HG03060 (cell line): ENCODE measurements around the gene PPP2R5E.

Experiments used
- ATAC-seq: cut with Tn5 transposase; IDR thresholded peaks from one replicate; pipeline ENCODE4 v1.9.1; 2021; ENCODE audit warnings: low read depth, moderate number of reproducible peaks; ENCODE audit not compliant: unreplicated experiment

Gene PPP2R5E

DNA sequence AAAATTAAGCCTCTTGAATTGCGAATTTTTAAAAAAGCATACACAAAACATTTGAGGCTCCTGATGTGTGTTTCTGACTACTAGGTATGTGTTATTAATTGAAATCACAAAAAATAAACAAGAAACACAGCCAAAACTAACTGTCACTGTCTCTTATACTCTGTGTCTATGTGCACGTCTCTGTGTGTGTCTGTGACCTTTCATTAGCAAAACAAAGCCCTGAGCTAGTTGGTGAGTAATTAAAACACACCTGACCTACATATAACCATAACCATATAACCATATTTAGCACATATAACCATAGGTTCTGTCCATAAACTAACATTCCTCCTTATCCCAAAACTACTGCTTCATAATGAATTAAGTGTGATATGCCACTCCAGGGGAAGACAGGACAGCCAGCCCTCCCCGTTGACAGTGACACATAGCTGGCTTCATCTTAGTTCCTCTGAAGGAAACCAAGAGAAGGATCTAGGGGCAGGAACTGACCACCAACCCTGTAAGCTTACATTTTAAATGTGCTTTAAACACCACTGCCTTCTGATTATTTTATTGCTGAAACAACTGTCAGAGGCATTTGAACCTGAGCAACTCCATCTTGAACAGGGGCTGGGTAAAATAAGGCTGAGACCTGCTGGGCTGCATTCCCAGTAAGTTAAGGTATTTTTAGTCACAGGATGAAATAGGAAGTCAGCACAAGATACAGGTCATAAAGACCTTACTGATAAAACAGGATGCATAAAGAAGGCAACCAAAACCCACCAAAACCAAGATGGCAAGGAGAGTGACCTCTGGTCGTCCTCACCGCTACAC lies 106.7 kb downstream of the PPP2R5E start:
- ATAC-seq: no peak

DNA sequence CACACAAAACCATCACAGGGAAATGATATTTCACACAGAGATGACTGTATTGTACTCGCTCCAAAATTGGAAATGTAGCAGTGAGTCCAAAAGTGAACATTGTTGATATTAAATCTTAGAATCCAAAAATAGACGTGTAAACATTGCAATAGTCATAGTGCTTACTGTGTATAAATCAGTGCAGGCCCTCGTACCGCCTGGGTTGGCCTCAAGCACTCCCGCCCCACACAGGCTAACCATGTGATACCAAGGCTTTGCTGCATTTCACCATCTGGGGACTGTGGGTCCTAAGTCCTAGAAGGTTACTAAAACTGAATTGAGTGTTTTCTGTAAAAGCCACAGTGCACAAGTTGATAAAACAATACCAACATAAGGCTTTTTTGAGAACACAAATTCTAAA lies 107.3 kb downstream of the PPP2R5E start:
- ATAC-seq: no peak

DNA sequence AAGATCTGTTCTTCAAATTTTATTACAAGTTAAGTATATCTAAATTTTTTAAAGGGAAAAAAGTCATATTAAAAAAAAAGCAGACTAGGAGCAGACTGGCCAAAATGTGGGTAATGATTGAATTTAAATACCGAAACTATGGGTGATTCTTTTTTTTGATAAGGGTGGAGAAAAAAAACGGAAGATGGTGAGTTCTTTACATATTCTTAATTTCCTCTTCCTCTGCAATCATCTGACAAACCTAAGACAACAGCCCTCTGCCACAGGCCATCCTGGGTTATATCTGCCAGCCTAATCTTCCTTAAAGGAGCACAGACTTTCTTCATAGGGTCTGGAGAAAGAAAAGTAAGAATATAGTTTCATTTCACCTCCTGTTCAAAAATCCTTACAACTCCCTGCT lies 108.0 kb downstream of the PPP2R5E start:
- no peak for ATAC-seq

DNA sequence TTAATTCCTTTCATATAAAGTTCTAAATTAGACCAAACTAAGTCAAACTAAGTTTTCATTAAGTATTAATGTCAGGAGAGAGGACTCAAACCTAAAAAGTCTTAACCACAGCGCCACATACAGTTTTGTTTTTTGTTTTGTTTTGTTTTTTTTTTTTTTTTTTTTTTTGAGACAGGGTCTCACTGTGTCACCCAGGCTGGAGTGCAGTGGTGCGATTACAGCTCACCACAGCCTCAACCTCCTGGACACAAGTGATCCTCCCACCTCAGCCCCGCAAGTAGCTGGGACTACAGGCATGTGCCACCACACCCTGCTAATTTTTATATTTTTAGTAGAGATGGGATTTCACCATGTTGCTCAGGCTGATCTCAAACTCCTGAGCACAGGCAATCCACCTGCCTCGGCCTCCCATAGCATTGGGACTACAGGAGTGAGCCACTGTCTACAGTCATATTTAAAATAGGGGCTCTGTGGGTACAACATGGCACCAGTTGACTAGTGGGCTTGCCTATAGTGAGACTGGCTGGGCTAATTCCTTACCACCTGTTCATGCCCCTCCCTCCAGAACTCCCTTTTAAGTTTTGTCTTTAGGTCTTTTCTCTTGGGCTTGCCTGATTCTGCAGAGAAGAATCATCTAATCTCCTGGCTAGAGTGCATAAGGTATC lies 110.2 kb downstream of the PPP2R5E start:
- no peak for ATAC-seq

DNA sequence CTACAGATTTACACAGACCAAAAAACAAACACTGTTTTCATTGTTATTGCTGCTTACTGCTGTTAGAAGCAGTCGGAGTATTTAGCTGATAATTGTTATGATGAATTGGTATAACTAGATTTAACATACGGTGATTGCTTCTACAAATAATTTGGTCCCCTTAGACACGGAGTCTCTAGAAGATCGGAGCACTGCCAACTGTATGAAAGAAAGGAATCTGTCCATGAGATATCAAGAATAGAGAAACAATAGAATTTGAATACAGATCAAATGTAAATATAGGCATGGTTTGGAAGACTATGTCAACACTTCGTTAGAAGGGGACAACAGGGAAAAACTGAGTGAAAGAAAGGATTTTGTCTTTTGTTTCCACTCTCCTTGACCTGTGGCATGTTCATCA lies 110.9 kb downstream of the PPP2R5E start:
- no peak for ATAC-seq

DNA sequence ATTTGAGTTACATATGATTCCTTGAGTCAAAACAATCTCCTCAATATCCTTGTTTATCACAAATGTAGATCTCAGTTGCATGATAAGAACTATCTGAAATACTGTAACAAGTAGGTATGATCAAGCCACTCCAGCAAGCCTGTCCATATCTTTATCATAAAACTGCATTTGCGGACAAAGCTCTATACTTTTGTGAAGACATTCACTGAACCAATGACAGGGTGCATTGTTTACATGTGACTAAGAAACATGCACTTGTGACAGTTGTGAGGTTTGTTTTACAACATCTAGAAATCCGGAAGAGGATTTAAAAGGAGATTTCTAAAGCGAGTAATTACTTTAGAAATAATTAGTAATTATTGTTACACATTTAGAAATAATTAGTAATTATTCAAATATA lies 111.7 kb downstream of the PPP2R5E start:
- no peak for ATAC-seq

DNA sequence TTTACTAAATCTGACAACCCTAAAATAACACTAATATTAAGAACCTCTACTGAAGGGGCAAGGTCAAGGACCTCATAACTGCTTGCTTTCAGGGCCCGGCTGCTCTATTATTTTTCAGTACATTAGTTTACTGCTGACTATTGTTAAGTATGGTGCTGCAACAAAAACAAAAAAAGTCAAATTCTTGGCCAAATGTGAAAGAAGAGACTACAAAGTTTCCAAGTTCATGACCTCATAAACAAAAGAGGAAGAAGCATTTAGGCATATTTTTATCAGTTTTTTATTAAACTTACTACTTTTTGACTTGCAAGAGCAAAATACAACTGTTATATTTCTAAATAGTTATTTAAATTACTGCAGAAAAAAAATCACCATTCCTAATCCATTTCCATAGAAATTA lies 114.7 kb downstream of the PPP2R5E start:
- no peak for ATAC-seq

DNA sequence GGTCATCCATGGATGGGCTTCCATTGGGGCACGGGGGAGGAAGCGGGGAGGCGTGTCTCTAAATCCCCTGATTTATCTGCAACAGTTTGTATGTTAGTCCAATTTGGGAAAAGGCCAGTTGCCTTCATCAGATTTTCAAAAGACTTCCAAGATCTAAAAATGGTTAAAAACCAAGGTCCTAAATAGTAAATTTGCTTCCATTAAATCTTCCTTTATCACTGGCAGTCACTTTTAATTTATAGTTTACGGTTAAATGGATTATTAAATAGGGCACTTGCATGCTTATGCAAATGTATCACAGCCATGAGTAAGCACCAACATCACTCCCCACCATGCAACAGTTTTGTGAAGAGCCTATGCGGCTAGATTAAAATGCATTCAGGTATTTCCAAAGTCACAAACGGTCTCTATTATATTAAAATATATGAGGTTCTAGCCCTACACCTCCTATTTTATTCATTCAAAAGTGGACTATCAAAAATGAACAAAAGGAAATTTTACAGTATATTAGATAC lies 116.3 kb downstream of the PPP2R5E start:
- no peak for ATAC-seq

DNA sequence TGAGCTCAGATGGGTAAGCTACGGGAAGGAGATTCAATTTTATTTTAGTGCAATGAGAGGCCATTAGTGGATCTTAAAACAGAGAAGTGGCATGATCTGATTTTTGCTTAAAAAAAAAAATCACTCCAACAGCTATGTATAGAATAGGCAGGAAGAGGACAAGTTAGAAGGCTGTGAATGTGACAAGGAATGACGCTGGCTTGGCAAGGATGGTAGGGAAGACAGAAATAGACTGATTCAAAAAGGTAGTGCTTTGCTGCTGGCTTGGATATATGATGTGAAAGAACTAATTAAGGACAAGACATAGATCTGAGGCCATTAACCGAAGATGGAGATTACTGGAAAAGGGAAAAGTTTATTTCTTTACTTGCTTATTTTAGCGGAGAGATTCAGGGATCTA lies 119.3 kb downstream of the PPP2R5E start:
- ATAC-seq: no peak

DNA sequence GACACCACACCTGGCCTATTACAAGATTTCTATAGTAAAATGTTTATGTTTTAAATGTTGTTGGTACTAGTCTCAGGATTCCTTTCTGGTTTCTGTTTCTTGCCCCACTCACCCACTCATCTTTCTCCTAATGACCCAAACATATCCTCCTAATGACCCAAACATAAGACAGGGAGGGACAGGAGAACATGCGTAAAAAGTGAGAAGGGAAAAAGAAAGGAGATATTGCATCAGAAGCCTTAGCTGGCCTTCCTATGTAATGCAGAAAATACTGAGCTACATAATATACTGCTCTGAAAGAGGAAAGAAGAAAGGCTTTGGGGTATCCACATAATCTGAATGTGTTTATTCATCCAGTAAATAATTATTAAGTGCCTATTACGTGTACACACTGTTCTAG lies 119.8 kb downstream of the PPP2R5E start:
- ATAC-seq: no peak

DNA sequence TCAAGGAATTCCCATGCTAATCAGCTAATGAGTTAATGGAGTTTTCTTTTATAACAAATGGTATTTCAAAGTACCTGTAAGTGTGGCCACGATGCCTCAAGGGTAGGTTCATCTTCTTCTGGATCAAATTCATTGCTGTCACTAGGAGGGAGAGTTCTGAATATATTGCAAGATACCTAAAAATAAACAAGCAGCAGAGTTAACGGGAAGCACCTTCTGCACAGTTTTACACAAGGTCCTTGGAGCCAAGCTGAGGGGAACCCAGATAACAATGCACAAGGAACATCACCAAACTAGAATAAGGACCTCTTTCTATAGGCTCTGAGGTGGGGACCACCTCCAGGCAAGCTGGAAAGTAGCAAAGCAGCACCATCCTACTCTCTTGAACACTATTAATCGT lies 121.3 kb downstream of the PPP2R5E start:
- ATAC-seq: no peak

DNA sequence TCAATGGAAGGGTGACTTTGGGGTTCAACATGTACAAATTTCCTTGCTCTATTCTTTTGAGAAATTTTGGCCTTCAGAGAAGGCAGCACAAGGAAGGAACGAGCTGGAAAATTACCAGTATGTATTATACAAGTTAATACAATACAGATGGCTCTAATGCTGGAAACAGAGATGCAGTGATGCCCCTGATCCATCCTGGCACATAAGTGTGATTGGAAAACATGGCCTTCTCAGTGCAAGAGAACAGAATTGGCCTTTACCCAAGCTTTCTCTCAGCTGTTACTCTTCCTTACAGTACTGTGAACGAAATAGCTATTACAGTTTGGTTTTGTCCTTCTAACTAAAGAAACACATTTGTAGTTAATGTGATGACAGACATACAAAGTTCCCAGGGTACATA lies 122.0 kb downstream of the PPP2R5E start:
- ATAC-seq: no peak

DNA sequence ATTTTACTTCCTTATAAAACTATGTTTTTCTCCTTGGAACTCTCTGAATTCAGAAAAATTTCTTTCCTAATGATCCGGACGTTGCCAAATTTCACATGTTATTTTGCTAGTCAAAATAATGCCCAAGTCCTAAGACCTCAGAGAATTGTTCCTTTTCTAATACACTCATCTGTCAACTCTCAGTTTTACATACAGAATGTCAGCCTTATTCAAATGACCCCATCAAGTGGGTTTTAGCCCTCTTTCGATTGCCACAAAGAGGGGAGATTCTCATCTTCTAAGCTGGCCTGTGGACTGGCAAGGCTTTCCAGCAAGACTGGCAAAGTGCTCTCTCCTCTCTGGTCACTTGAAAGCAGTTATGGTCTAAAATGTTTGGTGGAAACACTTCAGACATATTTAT lies 125.2 kb downstream of the PPP2R5E start:
- no peak for ATAC-seq

DNA sequence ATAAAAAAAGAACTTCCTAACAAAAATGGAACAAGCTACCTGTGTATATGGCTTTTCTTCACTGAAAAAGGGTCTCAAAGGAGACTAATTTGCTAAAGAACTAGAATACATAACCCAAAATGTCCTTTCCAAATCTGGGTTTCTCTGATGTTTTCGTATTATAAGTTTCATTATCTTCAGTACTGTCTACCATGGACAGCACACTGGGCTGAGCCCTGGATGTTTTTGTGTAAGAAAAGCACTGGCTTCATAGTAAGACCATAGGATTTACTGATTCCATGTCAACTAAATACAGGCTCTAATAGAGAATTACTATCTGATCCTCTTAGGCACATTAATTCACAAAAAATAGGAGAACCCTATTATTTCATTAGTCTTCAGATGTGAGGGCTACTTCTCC lies 130.2 kb downstream of the PPP2R5E start:
- ATAC-seq: no peak

DNA sequence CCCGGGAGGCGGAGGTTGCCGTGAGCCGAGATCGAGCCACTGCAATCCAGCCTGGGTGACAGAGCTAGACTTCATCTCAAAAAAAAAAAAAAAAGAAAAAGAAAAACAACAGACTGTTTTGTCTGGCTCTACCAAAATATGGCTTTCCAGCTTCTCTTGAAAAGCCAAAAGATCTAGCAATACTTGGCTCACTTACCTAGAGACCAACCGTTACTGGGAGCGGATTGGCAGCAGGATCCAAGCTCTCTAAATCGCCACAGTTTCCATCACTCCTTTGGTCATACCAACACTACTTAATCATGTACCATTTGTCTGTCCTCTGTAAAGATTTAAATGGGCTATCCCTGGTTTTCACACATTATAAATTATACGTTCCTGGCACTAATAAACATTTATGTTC lies 136.8 kb downstream of the PPP2R5E start:
- ATAC-seq: no peak

DNA sequence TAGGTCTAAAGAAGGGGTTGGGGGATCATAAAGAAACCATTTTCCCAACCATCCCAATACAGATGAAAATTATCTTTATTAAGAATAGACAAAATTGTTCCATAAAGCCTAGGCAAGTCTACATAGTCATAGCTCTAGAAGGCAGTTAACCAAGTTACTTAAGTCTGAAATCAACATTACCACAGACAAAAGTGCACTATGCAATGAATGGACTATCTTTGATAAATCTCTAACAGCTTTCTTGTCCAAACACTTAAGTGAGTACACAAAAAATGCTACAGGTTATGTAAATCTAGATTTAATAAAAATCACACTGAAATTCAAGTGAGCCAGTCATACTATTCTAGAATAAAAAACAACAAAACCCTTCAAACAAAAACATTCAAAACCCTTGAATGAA lies 137.5 kb downstream of the PPP2R5E start:
- no peak for ATAC-seq

DNA sequence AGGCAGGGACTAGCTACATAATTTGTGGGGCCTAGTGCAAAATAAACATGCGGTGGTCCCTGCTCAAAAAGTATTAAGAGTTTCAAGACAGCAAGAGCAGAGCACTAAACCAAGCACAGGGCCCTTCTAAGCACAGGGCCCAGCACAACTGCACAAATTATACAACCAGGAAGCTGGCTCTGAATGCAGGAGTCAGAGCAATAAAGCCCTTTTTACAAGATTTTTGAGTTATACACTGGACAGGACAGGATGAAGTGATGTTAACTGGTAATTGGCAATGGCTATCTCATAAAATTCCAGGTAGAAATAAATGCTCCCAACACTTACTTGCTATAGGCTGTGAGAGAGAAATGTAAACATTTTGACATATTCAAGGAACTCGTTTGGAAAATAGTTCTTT lies 138.3 kb downstream of the PPP2R5E start:
- no peak for ATAC-seq

DNA sequence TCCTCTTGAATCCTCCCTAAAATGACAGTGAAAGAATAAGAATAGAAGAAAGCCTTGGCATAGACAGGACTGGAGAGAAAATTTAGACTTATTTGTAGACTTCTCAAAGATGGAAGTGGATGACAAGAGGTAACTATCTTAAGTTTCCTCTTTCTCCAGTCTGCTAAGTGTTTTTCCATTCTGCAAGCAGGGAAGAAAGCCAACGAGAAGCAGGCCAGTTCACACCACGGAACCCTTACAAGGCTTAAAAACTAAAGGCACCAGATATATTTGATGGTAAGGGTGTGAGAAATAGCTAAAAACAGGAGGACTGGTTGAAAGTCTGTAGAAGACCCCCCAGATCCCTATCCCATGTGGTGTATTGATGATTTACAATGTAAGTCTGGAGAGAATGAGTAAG lies 141.5 kb downstream of the PPP2R5E start:
- no peak for ATAC-seq

DNA sequence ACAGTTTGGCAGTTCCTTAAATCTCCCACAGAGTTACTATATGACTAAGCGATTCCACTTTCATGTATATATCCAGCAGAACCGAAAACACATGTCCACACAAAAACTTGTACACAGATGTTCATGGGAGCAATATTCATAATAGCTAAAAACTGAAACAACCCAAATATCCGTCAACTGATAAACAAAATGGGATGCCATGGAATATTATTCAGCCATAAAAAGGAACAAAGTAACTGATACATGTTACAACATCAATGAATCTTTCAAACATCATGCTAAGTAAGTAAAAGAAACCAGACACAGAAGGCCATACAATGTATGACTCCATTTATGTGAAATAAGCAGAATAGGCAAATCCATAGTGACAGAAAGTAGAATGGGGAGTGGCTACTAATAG lies 144.2 kb downstream of the PPP2R5E start:
- no peak for ATAC-seq

DNA sequence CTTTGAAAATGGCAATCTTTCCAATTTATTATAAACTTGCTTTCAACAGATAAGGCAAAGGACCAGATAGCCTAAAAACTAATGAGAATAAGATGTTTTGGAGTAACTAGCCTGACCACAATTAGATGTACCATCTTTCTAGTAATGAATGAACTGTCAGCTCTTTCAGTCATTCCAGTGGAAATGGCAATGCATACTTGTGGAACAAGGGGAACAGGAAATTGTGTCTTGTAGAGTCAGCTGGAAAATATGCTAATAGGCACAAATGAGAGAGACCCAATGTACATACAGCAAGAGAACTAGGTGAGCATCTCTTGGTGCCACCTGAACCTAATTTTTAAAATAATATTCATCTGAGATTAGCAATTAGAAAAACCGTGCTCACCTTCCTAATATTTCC lies 148.3 kb downstream of the PPP2R5E start:
- ATAC-seq: no peak

DNA sequence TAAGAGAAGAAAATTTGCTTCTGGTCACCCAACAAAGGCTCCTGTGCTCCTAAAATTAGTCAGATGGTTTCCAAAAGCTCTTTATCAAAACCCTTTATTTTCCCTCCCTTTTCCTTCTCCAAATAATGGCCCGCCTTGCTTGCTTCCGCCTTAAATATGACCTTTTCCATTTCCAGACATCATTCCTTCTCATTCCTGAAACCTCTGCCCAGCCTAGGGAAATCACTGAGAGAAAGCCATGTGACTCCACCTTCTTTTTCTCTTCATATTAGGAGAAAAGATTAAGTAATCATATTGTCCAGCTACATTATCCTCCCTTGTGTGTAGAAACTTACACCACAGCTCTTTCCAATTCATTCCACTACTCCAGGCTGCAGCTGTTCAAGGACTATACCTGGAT lies 148.7 kb downstream of the PPP2R5E start:
- ATAC-seq: no peak

DNA sequence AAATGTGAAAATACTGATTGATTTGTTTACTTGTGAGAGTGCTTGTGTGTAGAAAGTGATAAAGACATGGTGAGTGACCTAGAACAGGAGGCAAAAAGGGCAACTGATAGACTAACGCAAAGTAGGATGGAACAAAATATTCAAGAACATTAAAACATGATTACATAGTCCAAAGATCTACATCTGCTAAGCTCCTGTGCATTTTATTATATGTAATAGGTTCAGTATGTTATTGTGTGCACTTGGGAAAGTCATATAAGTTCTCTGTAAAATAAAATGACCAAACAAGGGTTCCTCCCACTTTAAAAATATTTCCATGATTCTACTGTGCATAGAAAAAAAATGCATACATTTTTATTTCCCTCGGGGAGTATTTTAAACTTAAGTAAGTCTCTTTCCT lies 150.2 kb downstream of the PPP2R5E start:
- no peak for ATAC-seq
